ENCODE data around the gene ANGPT4.
"Not testable (repeated sequence)": the region's sequence is repeated elsewhere in the genome, so short reads cannot be mapped to it uniquely, and the experiment has no call there.

The ANGPT4 gene

GRCh38 chr20:842547-842940 lies 73.6 kb downstream of the ANGPT4 start:
- no peak for DNase-seq

GRCh38 chr20:841568-842546 lies 74.3 kb downstream of the ANGPT4 start:
- DNase-seq = no peak

- DNase-seq = no peak
Measured at GRCh38 chr20:840858-841567, 75.1 kb downstream of the ANGPT4 start.

- no peak for DNase-seq
Measured at GRCh38 chr20:840503-840857, 75.7 kb downstream of the ANGPT4 start.

DNA sequence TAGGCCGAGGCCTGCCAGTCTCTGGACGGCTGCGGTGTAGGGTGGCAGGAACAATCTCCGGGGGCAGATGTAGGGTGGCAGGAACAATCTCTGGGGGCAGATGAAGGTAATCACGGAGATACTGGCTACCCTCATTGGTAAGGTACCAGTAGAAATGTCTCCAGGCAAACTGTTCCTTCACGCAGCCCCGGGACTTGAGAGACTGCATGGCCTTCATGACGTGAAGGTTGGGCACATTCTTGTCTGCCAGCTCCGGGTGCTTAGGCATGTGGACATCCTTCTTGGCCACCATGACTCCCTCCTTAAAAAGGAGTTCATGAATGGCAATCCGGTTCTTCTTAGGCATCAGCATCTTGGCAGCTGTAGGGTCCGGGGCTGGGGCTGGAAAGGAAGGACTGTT lies 76.5 kb downstream of the ANGPT4 start:
- no peak for DNase-seq

GRCh38 chr20:839015-839414 lies 77.1 kb downstream of the ANGPT4 start:
- DNase-seq = no peak

GRCh38 chr20:836190-836589 lies 79.9 kb downstream of the ANGPT4 start:
- DNase-seq = no peak

DNA sequence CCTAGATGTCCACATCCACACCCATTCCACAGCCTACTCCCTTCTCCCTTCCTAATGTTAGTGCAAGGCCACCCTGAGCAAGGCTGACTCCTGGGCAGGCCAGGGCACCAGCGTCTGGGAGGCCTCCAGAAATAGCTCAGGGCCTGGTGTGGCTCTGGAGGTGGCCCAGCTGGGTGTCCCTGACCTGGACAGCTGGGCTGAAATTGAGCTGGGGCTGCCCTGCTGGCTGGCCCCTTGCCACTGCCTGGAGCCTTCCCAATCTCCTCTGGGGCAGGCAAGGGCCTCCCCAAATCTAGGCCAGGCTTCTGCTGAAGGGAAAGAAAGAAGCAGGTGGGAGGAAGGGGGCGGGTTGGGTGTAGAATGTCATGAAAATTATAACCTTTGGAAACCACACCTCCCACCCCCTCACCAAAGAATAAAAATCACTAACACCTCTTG lies 80.5 kb downstream of the ANGPT4 start:
- no peak for DNase-seq

- no peak for DNase-seq
Measured at GRCh38 chr20:834151-834746, 81.9 kb downstream of the ANGPT4 start.

- DNase-seq = peak; percentile 94
Measured at GRCh38 chr20:833450-834150, 82.5 kb downstream of the ANGPT4 start, which contains the start of gene FAM110A. TSS of gene FAM110A (plus strand) at chr20:833715. CDS start at chr20:844805, 11,090 bp downstream.

DNA sequence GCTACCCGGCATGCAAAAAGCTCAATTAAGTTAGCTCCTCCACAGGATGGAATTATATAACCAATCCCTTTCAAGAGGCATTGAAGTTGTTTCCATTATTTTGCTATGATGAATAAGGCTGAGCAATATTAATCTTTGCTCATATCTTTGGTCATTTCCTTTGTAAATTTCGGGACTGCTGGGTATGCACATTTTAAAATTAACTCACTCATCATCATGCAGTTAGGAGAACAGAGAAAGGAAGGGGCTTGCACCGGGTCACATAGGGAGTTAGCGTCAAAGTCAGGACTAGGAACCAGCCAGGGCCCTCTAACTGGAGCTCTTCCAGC lies 83.0 kb downstream of the ANGPT4 start:
- no peak for DNase-seq

- no peak for DNase-seq
Measured at GRCh38 chr20:831956-832355, 84.2 kb downstream of the ANGPT4 start.

DNA sequence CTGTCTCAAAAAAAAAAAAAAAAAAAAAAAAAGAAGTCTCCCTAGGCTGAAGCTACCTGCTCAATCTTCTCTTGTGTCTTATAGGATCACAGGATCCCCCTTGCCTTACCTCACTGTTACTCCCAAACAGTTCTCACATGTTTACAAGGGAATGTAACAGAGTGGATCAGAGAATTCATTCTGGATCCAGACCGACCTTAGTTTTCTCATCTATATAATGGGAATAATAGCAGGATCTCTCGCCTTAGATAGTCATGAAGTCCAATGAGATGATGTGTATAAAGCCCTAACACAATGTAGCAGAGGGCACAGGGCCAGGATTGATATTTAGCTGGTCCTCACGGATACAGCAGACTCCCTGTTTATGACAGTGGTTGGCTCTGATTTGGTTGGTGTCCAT lies 84.9 kb downstream of the ANGPT4 start:
- DNase-seq = no peak

DNA sequence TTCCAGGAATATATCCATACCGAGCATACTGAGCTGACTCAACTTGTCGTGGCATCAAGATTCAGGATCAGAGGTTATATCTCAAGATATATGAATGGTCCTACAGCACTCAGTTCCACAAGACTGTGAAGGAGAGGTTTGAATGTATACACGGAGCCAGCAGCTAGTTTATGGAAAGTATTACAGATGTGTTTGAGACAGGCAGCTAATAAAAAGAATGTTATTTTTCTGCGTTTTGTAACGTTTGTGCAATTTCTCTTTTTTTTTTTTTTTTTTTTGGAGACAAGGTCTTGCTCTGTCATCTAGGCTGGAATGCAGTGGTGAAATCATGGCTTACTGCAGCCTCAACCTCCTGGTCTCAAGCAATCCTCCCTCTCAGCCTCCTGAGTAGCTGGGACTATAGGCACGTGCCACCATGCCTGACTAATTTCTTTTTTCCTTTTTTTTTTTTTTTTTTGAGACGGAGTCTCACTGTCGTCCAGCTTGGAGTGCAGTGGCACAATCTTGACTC lies 86.1 kb downstream of the ANGPT4 start:
- no peak for DNase-seq

DNA sequence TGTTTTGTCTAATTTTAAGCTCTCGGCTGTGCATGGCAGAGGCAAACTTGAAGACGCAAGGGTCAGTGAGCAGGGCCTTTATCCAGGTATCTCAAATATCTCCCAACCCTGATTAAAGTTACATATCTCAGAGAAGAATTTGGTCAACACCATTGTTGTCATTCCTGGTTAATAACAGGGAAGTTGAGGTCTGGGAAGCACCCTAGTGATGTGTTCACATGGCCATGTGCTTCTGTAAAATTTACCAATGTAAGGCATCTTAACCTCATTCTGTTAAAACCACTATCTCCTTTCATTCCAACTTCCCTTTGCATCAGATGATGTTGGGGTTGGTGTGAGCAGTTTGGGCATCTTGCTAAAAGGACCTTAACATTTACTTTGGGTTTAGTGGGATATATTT lies 86.6 kb downstream of the ANGPT4 start:
- DNase-seq = no peak

GRCh38 chr20:828987-829386 lies 87.1 kb downstream of the ANGPT4 start:
- no peak for DNase-seq

DNA sequence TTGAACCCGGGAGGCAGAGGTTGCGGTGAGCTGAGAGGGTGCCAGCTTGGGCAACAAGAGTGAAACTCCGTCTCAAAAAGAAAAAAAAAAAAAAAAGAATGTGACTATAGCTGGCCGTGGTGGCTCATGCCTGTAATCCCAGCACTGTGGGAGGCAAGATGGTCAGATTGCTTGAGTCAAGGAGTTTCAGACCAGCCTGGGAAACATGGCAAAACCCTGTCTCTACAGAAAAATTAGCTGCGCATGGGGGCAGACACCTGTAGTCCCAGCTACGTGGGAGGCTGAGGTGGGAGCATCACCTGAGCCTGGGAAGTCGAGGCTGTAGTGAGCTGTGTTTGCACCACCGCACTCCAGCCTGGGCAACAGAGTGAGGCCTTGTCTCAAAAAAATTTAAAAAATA lies 88.2 kb downstream of the ANGPT4 start:
- DNase-seq = not testable (repeated sequence)

- DNase-seq = no peak
Measured at GRCh38 chr20:826695-827323, 89.3 kb downstream of the ANGPT4 start.

DNA sequence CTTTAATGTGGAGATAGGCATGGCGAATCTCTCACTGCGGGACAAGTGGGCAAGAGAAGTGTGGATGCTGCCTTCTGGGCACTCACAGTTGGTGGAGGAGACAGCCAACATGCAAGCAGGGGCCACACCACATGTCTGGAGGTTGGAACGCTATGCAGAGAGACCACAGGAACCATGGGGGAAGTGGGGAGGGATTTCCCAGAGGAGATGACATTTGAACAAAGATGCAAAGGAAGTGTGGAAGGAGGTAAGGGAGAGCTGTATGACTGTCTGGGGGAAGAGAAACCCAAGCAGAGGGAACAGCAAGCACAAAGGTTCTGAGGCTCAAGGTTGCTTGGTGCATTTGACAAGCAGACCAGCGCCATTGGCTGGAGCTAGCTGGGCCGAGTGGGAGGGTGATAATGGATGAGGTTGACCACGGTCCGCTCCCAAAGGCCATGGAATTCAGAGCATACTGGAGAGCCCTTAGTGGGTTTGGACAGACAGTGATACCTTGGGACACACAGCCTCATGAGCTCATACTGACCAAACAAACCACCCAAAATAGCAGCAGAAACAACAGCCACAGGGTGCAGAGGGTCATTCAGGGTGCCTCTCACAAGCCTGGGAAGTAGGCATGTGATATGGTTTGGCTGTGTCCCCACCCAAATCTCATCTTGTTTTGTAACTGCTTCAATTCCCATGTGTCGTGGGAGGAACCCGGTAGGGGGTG lies 90.3 kb downstream of the ANGPT4 start:
- DNase-seq = no peak

DNA sequence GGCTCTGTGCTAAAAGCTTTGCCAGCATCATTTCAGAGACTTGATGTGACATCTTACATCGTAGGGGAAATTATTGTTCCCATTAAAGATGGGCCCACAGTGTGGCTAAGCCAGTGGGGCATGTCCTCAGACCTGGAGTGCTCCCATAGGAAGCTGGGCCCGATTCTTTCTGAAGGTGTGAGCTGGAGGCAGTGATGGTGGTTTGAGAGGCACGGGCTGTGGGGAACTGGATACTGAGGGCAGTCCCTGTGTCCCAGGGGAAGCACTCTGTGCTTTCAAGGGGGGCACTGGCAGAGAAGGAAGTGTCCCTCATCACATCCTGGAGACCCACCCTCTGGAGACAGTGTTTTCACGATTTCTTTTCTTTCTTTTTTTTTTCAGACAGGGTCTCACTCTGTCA lies 91.2 kb downstream of the ANGPT4 start:
- DNase-seq = no peak

- no peak for DNase-seq
Measured at GRCh38 chr20:824490-824889, 91.6 kb downstream of the ANGPT4 start.

DNA sequence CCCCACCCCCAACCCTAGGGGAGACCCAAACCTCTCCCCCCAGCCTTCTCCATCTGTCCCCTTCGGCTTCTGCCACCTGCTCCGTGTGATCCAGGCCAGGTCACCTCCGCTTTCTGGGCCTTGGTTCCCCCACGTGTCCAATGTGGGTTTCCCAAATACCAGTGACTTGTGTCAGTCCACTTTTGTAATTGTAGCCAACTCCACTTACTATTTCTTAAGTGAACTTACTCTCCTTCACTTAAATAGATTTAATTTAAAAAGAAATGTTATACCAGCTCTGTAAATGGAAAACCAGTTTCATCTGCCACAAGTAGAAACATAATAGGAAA lies 92.6 kb downstream of the ANGPT4 start:
- DNase-seq = no peak
